Endothelial cell of umbilical vein (primary cell): ENCODE data around the gene OTUB1. TPM values are rescaled to one million over a fixed set of nuclear protein-coding genes. Genes with fewer than 3 reads are reported as not detected.

ENCODE experiments used
- BruUV-seq: library from RNA; stranded (reverse); fragments of 400-500 nt; replicated peaks from 2 replicates; lab custom pipeline; 2021; lab: Mats Ljungman, UMichigan
- CTCF ChIA-PET: fragments of 300-600, 350-600 bp; sonication (Branson Sonifier 250); formaldehyde crosslinking; loops from one replicate; lab custom pipeline; 2021; ENCODE audit warnings: antibody characterized with exemption, inconsistent platforms; lab: Charles Lee
- POLR2A ChIA-PET: fragments of 300-600, 350-600 bp; sonication (Branson Sonifier 250); formaldehyde crosslinking; loops from one replicate; lab custom pipeline; 2021; ENCODE audit warnings: antibody characterized with exemption, inconsistent platforms; lab: Charles Lee
- DNase-seq: peaks from one replicate; pipeline ENCODE4 v3.0.0-alpha.2; 2011; ENCODE audit warnings: low read depth, low spot score
- FAIRE-seq: peaks from 2 replicates; lab custom pipeline; 2011; peaks lifted over from hg19 to GRCh38; lab: Jason Lieb, UNC
- H2AFZ ChIP-seq: 2 replicates; pipeline ENCODE4 v1.6.0; 2012; ENCODE audit warnings: low read depth, low read length, control low read depth, inconsistent platforms
- H3K27ac ChIP-seq: 2 replicates; pipeline ENCODE4 v1.5.1; 2011; ENCODE audit warnings: low read depth, mild to moderate bottlenecking, control low read depth, low read length, moderate library complexity; ENCODE audit not compliant: insufficient read depth
- H3K27me3 ChIP-seq, 2 experiments: 2 replicates each; pipeline versions ENCODE4 v1.6.0 to v1.6.1; 2011; ENCODE audit warnings: low read length in 2 of 2, mixed read lengths in 1 of 2; ENCODE audit not compliant: control insufficient read depth in 2 of 2, insufficient read depth in 2 of 2
- H3K36me3 ChIP-seq, 2 experiments: 2 replicates in 1 of 2; 3 replicates in 1 of 2; pipeline ENCODE4 v1.5.1; 2011; ENCODE audit warnings: low read length in 2 of 2, mild to moderate bottlenecking in 1 of 2, moderate library complexity in 1 of 2; ENCODE audit not compliant: control insufficient read depth in 2 of 2, insufficient read depth in 2 of 2; ENCODE audit errors: extremely low read depth in 1 of 2
- H3K4me1 ChIP-seq: 3 replicates; pipeline ENCODE4 v1.5.1; 2011; ENCODE audit warnings: mild to moderate bottlenecking, low read length; ENCODE audit not compliant: control insufficient read depth, insufficient read depth; ENCODE audit errors: extremely low read depth
- H3K4me2 ChIP-seq: 2 replicates; pipeline ENCODE4 v1.6.1; 2011; ENCODE audit warnings: low read length, control low read depth, mixed read lengths; ENCODE audit not compliant: insufficient read depth
- H3K4me3 ChIP-seq, 3 experiments: fragments of 200-600 bp in 1 of 3; sonication (generic), shearing (Covaris generic) in 1 of 3; replicated peaks in 1 of 3; 2 replicates each; pipeline ENCODE4 v1.5.1; 2011 to 2016; ENCODE audit warnings: control low read depth in 3 of 3, low read length in 3 of 3, mild to moderate bottlenecking in 2 of 3, inconsistent platforms in 1 of 3, low read depth in 1 of 3, moderate library complexity in 1 of 3; ENCODE audit not compliant: insufficient read depth in 1 of 3
- H3K79me2 ChIP-seq: 2 replicates; pipeline ENCODE4 v1.6.0; 2012; ENCODE audit warnings: low read length, inconsistent platforms; ENCODE audit not compliant: control insufficient read depth, insufficient read depth
- H3K9ac ChIP-seq: replicated peaks from 2 replicates; pipeline ENCODE3; 2011; ENCODE audit warnings: low read length, control low read depth; ENCODE audit not compliant: insufficient read depth; ENCODE audit errors: extremely low read depth
- H3K9me1 ChIP-seq: replicated peaks from 3 replicates; pipeline ENCODE4 v1.6.0; 2011; ENCODE audit warnings: mild to moderate bottlenecking, low read length; ENCODE audit not compliant: control insufficient read depth, insufficient read depth; ENCODE audit errors: extremely low read depth
- H3K9me3 ChIP-seq: replicated peaks from 2 replicates; pipeline ENCODE4 v1.5.1; 2012; ENCODE audit warnings: low read length, inconsistent platforms; ENCODE audit not compliant: control insufficient read depth, insufficient read depth
- H4K20me1 ChIP-seq: replicated peaks from 2 replicates; pipeline ENCODE3; 2011; ENCODE audit warnings: mild to moderate bottlenecking, low read length; ENCODE audit not compliant: control insufficient read depth, insufficient read depth; ENCODE audit errors: extremely low read depth
- EZH2 ChIP-seq: IDR thresholded peaks from 2 replicates; pipeline ENCODE4 v1.6.1; 2012; ENCODE audit warnings: borderline replicate concordance, low read depth, mild to moderate bottlenecking, moderate library complexity, low read length, inconsistent platforms; ENCODE audit not compliant: severe bottlenecking
- FOS ChIP-seq: IDR thresholded peaks from 2 replicates; pipeline ENCODE4 v1.6.1; 2011; ENCODE audit warnings: mild to moderate bottlenecking, low read length, moderate library complexity, borderline replicate concordance; ENCODE audit not compliant: insufficient read depth
- GATA2 ChIP-seq: IDR thresholded peaks from 2 replicates; pipeline ENCODE4 v1.7.0; 2011; ENCODE audit warnings: low read depth, mild to moderate bottlenecking, moderate library complexity, mixed read lengths, low read length; ENCODE audit not compliant: insufficient read length, insufficient read depth
- JUN ChIP-seq: IDR thresholded peaks from 2 replicates; pipeline ENCODE4 v1.6.1; 2011; ENCODE audit warnings: borderline replicate concordance, low read depth; ENCODE audit not compliant: insufficient read length, insufficient read depth
- MYC ChIP-seq: IDR thresholded peaks from one replicate; pipeline ENCODE4 v1.6.1; 2011; ENCODE audit warnings: mild to moderate bottlenecking, low read depth, low read length
- POLR2A ChIP-seq: IDR thresholded peaks from 2 replicates; pipeline ENCODE4 v1.6.1; 2012; ENCODE audit warnings: low read depth, mild to moderate bottlenecking, control low read depth, low read length
- POLR2AphosphoS5 ChIP-seq: IDR thresholded peaks from 2 replicates; pipeline ENCODE4 v1.6.1; 2012; ENCODE audit warnings: low read depth, mild to moderate bottlenecking, control low read depth, low read length, moderate library complexity; ENCODE audit not compliant: insufficient read depth
- dilution Hi-C: fragments of 300-500 bp; cut with MboI; formaldehyde crosslinking; loops from one replicate; pipeline ENCODE4 v1.15.0; 2019; ENCODE audit warnings: low sequenced_read_pairs; ENCODE audit not compliant: extremely low pct_ligation_motif_present
- intact Hi-C: fragments of 100-400 bp; cut with micrococcal nuclease; formaldehyde crosslinking; loops from one replicate; pipeline ENCODE4 v1.10.0; 2022
- polyA plus RNA-seq, 4 experiments: library from polyadenylated mRNA; depleted of rRNA in 3 of 4; stranded (reverse) in 3 of 4; unstranded in 1 of 4; fragments of >200 nt; gene quantifications; 2 replicates each; pipeline versions ENCODE4 v1.2.1 to v1.2.3, GENCODE V29; 2011 to 2012; ENCODE audit warnings: missing spikeins in 1 of 4
- total RNA-seq: library from RNA; stranded (reverse); gene quantifications from 2 replicates; pipeline ENCODE4 v1.2.3, GENCODE V29; 2021
- TF ChIP-seq, protein P1 (sequence below), 2 donors: IDR thresholded peaks; 1 replicate in 1 of 2; 2 replicates in 1 of 2; pipeline ENCODE4 v1.5.1; 2011; ENCODE audit warnings: low read length in 2 of 2, mild to moderate bottlenecking in 2 of 2, moderate library complexity in 2 of 2, control low read depth in 1 of 2, inconsistent platforms in 1 of 2, low read depth in 1 of 2; ENCODE audit not compliant: insufficient read depth in 1 of 2; ENCODE audit errors: extremely low read depth in 1 of 2
- TF ChIP-seq, protein P2 (sequence below): IDR thresholded peaks from 2 replicates; pipeline ENCODE4 v1.6.1; 2011; ENCODE audit not compliant: insufficient read depth, insufficient read length

Gene OTUB1
- total and polyA plus RNA-seq, 2 donors (not counting 3 experiments of a cell fraction or from before 2014, with no cell fraction given) = 81.9 to 256 TPM

DNA sequence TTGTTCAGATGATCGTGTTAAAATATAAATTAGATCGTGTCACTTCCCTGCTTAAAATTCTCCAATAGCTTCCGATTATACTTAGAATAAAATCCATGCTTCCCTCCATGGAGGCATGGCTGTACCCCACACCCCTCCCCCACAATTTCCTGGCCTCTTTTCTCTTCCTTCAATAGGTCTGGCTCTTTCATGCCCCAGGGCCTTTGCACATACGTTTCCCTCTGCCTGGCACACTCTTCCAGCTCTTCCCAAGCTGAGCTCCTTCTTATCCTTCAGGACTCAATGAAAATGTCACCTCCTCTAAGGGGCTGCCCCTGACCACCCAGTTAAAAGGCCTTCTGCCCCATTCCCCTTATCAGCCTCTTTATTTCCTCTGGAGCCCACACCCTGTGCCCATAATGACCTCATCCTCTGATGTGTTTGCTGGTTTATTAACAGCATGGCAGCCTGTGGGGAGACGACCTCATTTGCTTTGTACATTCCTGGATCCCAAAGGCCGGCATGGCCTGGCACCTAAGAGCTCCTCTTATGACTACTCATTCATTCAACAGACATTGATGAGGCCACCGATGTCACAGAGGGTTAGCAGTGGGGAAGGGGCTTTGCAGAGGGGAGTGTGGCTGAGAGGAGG, 40.5 kb downstream of the OTUB1 start:
- TF ChIP-seq FOS (no peak), GATA2 (no peak), POLR2AphosphoS5 (no peak), EZH2 (no peak), MYC (no peak), POLR2A (no peak), JUN (no peak)
- TF ChIP-seq, protein P1, sequence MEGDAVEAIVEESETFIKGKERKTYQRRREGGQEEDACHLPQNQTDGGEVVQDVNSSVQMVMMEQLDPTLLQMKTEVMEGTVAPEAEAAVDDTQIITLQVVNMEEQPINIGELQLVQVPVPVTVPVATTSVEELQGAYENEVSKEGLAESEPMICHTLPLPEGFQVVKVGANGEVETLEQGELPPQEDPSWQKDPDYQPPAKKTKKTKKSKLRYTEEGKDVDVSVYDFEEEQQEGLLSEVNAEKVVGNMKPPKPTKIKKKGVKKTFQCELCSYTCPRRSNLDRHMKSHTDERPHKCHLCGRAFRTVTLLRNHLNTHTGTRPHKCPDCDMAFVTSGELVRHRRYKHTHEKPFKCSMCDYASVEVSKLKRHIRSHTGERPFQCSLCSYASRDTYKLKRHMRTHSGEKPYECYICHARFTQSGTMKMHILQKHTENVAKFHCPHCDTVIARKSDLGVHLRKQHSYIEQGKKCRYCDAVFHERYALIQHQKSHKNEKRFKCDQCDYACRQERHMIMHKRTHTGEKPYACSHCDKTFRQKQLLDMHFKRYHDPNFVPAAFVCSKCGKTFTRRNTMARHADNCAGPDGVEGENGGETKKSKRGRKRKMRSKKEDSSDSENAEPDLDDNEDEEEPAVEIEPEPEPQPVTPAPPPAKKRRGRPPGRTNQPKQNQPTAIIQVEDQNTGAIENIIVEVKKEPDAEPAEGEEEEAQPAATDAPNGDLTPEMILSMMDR (IDR thresholded peaks at IDR 0.05; ENCODE audit: extremely low read depth in 1 of 2, insufficient read depth in 1 of 2, low read depth in 1 of 2, low read length in 2 of 2) = no peak
- TF ChIP-seq, protein P2, sequence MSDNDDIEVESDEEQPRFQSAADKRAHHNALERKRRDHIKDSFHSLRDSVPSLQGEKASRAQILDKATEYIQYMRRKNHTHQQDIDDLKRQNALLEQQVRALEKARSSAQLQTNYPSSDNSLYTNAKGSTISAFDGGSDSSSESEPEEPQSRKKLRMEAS = no peak
- no peak overlapping the region for H3K4me3 ChIP-seq
- H3K27me3 ChIP-seq = no peaks in the 10 kb centered on the region
- H3K9me1 ChIP-seq = no peaks in the 10 kb centered on the region
- dilution Hi-C loops (no loop called here), intact Hi-C loops (no loop called here)
- H3K9me3 ChIP-seq = no peaks in the 10 kb centered on the region
- no peak for DNase-seq
- H2AFZ ChIP-seq = no peak overlapping the region
- no peak overlapping the region for H3K27ac ChIP-seq
- H3K79me2 ChIP-seq = no peaks in the 10 kb centered on the region
- H3K4me1 ChIP-seq = no peaks in the 10 kb centered on the region
- FAIRE-seq = no peak
- no peak overlapping the region for H3K9ac ChIP-seq
- H4K20me1 ChIP-seq = no peaks in the 10 kb centered on the region
- no peak overlapping the region for H3K4me2 ChIP-seq
- POLR2A ChIA-PET = no interaction called here
- H3K36me3 ChIP-seq = no peaks in the 10 kb centered on the region
- CTCF ChIA-PET = interaction anchor here (1.1 to 1.2 kb wide), 2 partner anchors 11 to 26 kb away, joined by 3 read pairs; no protein-coding TSS in a partner anchor
- BruUV-seq = no TSS peak
